ENCODE results near the gene ZNF805. TPM values are rescaled to one million over a fixed set of nuclear protein-coding genes. Genes with fewer than 3 reads are reported as not detected.
A peak's percentile ranks its signal among the peaks of the same experiment; 100 is the strongest.
"Not testable (repeated sequence)": the region's sequence is repeated elsewhere in the genome, so short reads cannot be mapped to it uniquely, and the experiment has no call there.

ZNF805 gene
- total RNA-seq = 4.3 and 7.8 TPM in 2 replicates

DNA sequence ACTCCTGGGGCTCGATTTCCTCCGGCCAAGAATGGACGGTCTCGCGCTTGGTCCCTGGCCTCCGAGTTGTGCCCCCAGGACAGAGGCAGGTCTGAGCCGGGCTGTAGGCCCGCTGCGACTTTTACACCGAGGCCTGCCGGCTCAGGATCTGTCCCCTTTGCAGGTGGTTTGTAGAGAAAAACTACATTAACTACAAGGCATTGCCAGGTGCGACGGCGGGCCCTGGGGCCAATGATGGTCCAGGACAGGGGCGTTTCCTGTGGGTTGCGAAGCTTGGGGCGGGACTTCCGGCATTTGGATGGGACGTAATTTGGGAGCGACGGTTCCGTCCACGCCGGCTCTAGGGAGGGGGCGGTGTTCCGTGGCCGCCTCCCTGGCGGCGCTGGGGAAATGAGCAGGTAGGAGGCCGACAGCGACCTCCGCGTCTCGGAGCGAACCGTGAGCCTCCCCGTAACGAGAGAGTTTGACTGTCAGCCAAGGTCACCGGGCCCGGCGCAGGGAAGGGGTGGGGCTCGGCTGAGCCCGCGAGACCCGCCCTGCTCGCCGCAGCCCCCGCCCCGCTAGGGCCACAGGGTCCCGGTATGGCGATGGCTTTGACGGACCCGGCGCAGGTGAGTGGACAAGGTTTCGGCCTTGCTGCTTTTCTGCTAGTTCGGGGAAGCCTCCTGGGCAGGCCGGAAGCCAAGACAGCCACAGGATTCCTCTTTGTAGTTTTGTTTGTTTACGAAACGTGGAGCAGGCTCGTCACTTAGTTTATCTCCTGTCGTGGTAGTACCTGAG is at the start of gene ZNF805:
ZNF805 (plus strand) TSS at position 322 of the 780 bp plus-strand sequence; CDS start at position 582, 260 bp downstream.
- DNase-seq (ENCODE audit: low read depth) = peak; percentile 61
- H3K4me3 ChIP-seq (ENCODE audit: low read depth, low read length) = peak within 1 kb of the TSS; percentile 68
- TF ChIP-seq, protein P1, sequence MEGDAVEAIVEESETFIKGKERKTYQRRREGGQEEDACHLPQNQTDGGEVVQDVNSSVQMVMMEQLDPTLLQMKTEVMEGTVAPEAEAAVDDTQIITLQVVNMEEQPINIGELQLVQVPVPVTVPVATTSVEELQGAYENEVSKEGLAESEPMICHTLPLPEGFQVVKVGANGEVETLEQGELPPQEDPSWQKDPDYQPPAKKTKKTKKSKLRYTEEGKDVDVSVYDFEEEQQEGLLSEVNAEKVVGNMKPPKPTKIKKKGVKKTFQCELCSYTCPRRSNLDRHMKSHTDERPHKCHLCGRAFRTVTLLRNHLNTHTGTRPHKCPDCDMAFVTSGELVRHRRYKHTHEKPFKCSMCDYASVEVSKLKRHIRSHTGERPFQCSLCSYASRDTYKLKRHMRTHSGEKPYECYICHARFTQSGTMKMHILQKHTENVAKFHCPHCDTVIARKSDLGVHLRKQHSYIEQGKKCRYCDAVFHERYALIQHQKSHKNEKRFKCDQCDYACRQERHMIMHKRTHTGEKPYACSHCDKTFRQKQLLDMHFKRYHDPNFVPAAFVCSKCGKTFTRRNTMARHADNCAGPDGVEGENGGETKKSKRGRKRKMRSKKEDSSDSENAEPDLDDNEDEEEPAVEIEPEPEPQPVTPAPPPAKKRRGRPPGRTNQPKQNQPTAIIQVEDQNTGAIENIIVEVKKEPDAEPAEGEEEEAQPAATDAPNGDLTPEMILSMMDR (conservative IDR thresholded peaks at IDR 0.05; ENCODE audit: low read depth, low read length) = peak; percentile 5

DNA sequence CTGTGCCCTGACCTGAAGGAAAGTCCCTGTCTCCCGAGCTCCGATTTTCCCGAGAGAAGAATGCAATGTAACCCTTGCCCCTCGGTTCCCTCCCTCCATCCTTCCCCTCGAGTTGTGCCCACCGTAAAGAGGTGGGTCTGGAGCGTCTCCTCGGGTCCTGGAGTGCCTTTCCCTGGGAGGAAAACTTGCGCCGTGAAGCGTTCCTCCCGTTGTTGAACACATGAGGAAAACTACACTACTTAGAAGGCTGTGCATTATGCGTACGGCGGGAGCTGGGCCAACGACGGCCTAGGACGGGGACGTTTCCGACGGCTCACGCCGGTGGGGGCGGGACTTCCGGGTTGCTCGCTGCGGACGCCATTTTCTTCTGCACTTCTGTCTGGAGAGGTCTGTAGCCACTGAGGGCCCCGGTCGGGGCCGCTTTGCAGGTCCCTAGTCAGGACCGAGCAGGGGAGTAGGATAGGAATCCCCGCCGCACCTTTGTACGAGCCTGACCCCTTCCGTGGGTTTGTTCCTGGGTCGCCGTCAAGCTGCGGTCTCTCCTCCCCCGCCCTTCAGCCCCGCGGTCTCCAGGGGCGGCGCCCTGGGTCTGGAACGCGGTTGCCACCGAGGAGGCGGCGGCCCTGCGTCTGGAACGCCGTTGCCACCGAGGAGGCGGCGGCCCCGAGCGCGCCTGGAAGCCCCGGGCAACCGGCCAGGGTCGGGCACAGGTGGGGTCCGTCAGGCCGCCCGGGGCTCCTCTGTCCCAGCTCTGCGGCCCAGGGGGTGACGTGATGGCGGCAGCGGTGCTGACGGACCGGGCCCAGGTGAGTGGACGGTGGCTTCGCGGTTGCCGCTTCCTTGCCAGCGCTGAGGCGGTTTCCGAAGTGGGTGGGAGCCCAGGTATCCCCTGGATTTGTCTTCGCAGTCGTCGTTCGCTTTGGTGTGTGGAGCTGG is 49.0 kb upstream of the ZNF805 start, which contains the start of gene ZNF264:
ZNF264 (plus strand) TSS at position 360 of the 936 bp plus-strand sequence; CDS start at position 774, 414 bp downstream.
- no peak for DNase-seq (ENCODE audit: low read depth)
- TF ChIP-seq, protein P1 (conservative IDR thresholded peaks at IDR 0.05; ENCODE audit: low read depth, low read length) = no peak
- H3K4me3 ChIP-seq (ENCODE audit: low read depth, low read length) = peak within 1 kb of the TSS; percentile 96

DNA sequence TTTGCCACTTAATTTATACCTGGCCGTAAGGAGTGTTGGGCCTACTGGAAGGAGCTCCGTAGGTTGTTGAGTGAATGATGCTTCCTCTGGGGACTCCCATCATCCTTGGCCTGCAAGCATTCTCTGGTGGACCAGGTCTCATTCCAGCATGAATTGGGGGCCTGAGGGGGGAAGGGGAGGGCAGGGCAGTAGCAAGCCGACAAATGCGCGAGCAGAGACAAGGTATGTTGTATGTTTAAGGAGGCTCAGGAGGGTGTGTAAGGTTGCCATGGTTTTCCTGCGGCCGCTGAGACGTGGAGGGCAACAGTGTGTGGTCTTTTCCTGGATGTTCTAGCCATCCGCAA is 48.4 kb upstream of the ZNF805 start:
- H3K4me3 ChIP-seq (ENCODE audit: low read depth, low read length) = peak overlapping the region; percentile 96
- no peak for DNase-seq (ENCODE audit: low read depth)
- TF ChIP-seq, protein P1 (conservative IDR thresholded peaks at IDR 0.05; ENCODE audit: low read depth, low read length) = no peak

DNA sequence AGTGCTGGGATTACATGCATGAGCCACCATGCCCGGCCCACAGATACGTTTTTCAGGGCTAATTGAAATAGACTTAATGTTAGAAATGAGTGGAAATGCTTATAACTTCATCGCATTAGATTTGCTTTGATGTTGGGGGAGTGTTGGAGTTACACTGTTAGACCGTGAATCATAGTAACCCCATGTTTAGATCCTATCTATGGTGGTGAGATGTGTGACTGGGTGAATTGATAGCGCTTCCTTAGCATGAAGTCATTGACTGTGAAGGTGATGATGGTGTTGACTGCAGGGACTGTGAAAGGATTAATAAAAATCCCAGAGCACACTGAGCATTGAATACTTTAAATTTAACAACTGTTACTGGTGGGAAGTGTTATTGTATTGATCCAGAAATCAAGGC is 47.4 kb upstream of the ZNF805 start:
- TF ChIP-seq, protein P1 (conservative IDR thresholded peaks at IDR 0.05; ENCODE audit: low read depth, low read length) = no peak
- H3K4me3 ChIP-seq (ENCODE audit: low read depth, low read length) = peak overlapping the region; percentile 96
- no peak for DNase-seq (ENCODE audit: low read depth)

DNA sequence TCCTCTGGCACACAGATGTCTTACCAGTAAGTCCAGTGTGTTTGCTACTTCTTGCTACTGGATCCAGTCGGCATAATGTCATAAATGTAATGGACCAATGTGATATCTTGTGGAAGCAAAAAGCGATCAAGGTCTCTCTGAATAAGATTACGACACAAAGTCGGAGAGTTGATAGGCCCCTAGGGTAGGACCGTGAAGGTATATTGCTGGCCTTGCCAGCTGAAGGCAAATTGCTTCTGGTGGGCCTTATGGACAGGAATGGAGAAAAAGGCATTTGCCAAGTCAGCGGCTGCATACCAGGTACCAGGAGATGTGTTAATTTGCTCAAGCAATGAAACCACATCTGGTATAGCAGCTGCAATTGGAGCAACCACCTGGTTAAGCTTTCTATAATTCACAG is 42.6 kb upstream of the ZNF805 start:
- DNase-seq (ENCODE audit: low read depth); H3K4me3 ChIP-seq (ENCODE audit: low read depth, low read length): not testable (repeated sequence)

DNA sequence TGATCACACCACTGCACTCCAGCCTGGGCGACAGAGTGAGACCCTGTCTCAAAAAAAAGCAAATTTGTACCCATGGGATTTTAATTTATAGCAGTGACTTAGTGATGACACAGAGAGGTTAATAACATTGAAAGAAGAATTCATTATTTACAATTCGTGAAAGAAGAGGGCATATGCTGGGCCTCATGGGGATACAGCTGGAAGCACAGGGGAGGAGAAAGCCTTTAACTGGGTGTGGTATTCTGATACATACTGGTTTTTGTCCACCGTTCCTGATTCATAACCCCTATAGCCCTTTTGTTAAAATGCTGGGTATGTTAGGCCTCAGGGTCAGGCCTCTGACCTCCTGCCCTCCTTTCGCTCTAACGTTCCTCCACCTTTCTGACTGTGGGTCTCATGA is 38.3 kb upstream of the ZNF805 start:
- DNase-seq (ENCODE audit: low read depth) = no peak
- no peak overlapping the region for H3K4me3 ChIP-seq (ENCODE audit: low read depth, low read length)
- TF ChIP-seq, protein P1 (conservative IDR thresholded peaks at IDR 0.05; ENCODE audit: low read depth, low read length) = no peak

DNA sequence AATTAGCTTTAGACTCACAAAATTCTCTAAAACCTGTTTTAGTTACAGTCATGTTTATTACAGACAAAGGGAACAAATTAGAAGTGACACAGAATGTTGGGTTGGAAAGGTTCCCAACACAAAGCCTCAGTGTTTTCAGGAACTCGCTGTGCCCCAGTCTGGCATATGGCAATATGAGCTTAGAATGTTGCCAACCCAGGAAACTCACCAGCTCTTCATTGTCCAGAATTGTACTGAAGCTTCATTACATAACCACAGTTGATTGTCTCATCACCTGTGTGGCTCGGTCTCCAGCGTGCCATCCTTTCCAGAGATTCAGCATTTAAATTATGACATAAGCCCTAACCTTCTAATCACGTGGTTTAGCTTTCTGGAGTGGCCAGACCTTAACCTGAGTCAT is 30.1 kb upstream of the ZNF805 start:
- no peak overlapping the region for H3K4me3 ChIP-seq (ENCODE audit: low read depth, low read length)
- TF ChIP-seq, protein P1 (conservative IDR thresholded peaks at IDR 0.05; ENCODE audit: low read depth, low read length) = no peak
- no peak for DNase-seq (ENCODE audit: low read depth)
